NCI-H146 treated with DMSO at 0.1 percent for 48 hours (cell line): ENCODE results near the gene CCDC157.

Experiments
- DNase-seq: peaks from one replicate; lab custom pipeline; 2025; ENCODE audit not compliant: unreplicated experiment; lab: John Stamatoyannopoulos, UW

CCDC157 gene

DNA sequence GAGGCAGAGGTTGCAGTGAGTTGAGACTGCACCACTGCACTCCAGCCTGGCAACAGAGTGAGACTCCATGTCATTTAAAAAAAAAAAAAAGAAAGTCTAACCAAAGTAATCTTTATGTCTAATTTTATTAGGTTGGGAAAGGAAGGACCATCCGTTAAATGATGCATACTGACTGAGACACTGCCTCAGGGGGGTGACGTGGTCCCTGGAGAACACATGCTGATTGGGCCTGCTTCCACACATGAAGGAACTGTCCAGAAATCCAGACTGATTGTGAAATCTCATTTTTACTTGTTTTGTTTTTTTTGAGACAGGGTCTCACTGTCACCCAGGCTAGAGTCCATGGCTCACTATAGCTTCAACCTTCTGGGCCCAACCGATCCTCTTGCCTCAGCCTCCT lies 5.6 kb upstream of the CCDC157 start:
- DNase-seq, result no peak

DNA sequence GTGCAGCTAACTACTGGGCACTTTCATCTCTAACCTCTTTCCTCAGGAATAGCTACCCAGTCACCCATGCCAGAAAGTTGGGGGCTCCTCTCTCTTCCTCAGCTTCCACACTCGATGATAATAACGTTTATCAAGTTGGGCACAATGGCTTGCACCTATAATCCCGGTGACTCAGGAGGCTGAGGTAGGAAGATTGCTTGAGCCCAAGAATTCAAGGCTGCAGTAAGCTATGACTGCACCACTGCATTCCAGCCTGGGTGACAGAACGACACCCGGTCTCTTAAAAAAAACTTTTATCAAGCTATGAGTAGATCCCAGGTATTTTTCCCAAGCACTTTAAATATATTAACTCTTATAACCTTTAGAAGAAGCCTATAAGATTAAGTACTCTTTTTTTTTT lies 2.2 kb upstream of the CCDC157 start:
- DNase-seq, result no peak

DNA sequence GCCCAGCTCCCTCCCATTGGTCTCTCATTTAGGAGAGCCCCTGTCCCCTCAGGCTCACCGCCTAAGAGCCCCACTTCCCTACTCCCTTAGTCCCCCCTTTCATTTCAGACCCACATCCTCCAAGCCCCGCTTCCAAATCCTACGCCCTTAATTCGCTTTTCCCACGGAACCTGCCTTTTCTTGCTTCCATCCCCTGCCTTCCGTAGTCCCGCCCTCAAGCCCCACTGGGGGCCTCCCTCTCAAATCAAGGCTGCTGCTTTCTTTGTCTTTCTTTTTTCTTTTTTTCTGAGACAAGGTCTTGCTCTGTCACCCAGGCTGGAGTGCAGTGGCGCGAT lies 396 bp downstream of the CCDC157 start:
- DNase-seq, result no peak

DNA sequence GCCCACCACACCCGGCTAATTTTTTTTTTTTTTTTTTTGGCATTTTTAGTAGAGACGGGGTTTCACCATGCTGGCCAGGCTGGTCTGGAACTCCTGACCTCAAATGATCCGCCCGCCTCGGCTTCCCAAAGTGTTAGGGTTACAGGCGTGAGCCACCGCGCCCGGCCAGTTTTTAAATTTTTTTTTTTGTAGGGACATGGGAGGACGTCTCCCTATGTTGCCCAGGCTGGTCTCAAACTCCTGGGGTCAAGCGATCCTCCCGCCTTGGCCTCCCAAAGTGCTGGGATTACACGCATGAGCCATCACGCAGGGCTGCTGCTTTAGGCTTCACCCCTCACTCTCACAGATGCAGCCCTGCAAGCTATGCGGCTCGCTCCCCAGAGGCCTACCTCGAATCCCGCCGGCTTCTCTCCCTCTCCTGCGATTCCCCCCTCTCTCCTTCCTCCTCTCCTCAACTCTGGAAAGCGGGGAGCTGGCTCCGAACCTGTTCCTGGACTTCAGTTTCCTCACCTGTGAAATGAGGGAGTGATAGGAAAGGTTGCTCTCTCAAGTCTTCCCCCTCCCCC lies 926 bp downstream of the CCDC157 start:
- DNase-seq, result no peak

DNA sequence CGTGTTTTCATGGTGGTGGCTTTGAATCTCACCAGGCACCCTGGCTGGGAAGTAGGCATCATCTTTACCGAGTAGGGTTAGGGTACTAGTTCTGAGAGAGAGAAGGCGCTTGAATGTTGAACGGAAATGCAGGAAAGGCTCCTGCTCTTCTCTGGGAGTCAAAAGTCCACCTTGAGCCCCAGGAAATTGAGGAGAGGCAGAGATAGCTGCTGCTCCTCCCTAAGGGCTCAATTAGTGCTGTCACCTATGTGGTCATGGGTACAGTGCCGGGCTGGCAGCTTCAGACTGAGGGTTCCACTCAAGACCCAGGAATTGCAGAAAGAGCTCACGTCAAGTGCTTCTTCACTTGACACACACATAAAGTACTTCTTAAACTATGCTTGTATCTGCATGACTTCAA lies 1.7 kb downstream of the CCDC157 start:
- DNase-seq, result no peak

DNA sequence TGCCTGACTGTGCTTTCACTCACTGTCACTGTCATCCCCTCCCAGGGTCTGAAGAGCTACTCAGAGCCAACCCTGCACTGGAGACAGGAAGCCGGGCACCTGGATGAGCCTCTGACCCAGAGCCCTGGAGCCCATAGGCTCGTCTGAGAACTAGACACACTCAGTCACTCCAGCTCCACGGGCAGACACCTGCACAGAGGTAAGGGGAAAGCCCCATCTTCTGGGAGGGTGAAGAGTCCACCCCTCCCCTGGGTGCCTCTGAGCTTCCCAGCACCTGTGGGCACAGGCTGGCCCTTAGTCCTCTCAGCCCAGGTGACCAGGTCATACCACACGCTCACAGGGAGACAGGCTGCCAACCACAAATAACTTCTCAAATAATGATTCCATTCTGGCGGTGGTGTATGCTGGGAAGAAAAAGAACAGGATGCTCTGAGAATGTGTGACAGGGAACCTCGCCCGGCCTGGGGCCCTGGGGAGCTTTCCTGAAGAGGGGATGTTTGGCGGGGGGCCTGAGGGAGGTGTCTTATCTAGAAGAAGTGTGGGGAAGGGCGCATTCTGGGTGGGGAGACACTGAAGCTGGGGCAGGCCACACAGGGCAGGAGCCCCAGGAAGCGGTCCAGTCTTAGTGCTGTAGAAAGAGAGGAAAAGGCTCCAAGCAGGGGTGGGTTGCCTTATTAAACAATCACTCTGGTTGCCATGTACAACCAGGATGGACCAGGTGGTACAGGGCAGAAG lies 5.3 kb downstream of the CCDC157 start:
- DNase-seq, result no peak

DNA sequence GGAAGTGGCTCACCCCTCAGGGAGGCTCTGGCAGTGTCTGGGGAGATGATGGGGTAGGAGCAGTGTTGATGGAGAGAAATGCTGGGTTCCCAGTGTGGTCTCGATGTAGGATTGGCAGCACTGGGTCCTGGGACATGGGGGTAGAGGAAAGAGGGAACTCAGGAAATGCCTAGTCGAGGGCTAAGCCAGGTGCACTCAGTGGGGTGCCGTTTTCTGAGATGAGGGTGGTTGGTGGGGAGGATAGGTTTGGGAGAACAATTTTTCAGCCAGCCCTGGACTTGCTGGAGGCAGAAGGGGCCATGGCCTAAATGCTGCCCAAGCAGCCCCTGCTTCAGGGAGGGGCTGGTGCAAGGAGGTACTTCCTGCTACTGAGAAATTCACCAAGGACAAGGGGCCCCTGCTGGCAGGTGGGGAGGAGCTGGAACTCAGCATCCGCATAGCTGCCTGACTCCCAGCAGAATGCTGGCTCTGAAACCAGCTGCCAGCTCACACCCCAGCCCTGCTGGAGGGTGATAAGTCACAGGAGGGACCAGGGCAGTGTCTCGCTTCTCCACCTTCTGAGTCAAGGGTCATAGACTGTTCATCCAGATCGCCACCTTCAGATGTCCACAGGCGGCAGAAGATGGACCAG lies 6.0 kb downstream of the CCDC157 start:
- DNase-seq, result no peak

DNA sequence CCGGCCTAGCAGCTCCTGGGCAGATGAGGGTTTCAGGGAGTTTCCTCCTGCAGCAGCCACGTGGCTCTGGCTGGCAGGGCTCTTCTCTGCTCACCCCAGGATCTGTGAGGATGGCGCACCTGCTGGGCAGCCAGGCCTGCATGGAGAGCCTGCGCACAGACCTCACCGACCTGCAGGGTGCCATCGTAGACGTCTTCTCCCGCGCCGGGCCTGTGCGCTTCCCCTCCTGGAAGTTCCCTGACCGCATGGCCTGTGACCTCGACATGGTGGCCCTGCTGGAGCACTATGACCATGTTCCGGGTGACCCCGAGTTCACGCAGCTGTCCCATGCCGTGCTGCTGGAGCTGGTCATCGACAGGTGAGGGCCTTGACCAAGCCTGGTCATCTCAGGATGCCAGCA lies 9.1 kb downstream of the CCDC157 start:
- no peak for DNase-seq

DNA sequence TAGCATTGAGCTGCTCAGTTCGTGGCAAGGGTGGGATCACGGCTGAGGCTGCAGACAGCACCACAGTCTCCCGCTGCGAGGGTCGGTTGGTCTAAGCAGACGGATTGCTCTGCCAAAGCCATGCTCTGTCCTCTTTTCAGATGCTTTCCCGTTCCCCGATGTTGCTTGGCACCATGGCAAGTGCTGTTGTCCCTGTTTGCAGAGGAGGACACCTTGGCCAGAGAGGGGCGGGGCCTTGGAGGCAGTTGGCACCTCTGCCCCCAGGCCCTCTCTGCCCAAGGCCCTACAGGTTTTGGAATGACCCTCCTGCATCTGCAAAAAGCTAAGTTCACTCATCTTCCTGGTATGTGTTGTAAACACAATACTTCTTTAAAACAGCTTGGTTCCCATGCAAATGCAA lies 11.6 kb downstream of the CCDC157 start:
- no peak for DNase-seq

DNA sequence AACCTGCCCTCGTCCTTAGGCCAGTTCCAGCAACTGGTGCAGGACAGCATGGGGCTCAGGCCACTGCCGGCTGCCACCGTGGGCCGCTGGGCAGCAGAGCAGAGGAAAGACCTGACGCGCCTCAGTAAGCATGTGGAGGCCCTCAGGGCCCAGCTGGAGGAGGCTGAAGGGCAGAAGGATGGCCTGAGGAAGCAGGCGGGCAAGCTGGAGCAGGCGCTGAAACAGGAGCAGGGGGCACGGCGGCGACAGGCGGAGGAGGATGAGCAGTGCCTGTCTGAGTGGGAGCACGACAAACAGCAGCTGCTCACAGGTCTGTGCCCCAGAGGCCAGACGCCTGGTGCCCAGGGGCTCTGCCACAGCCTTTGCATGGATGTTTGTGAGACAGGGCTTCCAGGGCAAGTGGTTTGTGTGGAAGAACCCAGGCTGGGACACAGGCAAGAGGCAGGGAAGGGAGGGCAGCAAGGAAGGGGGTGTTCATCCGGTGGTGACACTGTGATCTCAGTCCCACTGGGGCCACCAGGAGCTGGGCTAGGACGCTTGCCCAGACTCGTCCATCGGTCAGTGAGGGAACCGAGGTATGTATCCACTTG lies 13.9 kb downstream of the CCDC157 start:
- DNase-seq, result no peak

DNA sequence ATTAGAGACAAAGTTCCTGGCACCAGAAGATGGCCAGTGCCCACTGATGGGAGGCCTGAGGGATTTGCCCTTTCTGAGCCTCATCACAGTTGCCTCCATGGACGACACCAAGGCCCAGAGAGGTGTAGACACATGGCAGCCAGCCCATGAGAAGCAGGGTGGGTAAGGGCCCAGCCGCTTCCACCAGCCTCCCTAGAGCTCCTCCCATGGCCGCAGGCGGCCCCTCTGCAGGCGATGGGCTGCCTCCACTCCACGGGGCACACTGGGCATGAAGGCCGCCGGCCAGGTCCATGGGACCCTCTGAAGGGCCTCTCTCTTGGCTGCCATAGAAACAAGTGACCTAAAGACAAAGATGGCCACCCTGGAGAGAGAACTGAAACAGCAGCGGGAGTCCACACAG lies 14.5 kb downstream of the CCDC157 start:
- no peak for DNase-seq

DNA sequence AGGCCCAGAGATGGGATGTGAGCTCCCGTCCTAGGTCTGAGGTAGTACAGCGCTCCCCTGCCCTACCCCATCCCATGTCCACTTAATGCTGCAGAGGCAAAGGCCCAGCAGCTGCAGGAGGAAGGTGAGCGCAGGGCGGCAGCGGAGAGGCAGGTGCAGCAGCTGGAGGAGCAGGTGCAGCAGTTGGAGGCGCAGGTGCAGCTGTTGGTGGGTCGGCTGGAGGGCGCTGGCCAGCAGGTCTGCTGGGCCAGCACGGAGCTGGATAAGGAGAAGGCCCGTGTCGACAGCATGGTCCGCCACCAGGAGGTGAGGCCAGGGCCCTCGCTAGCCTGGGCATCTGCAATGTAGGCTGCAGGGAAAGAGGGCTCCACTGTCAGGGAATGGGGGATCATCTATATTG lies 15.2 kb downstream of the CCDC157 start:
- no peak for DNase-seq

DNA sequence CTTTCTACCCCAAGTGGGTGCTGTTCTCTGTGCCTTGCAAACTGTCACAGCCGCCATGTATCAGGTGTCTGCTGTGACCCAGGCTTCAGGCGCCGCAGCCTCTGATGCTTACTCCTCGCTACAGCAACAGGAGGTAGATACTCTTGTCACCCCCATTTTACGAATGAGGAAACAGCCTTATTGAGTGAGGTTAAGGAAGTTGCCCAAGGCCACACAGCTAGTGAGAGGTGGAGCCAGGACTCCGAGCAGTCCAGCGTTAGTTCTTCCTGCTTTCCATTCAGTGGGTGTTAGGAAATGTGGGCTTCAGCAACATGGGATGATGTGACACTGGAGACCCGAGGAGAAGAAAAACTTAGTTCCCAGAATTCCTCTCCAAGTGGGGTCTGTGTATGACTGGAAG lies 16.1 kb downstream of the CCDC157 start:
- DNase-seq, result no peak

DNA sequence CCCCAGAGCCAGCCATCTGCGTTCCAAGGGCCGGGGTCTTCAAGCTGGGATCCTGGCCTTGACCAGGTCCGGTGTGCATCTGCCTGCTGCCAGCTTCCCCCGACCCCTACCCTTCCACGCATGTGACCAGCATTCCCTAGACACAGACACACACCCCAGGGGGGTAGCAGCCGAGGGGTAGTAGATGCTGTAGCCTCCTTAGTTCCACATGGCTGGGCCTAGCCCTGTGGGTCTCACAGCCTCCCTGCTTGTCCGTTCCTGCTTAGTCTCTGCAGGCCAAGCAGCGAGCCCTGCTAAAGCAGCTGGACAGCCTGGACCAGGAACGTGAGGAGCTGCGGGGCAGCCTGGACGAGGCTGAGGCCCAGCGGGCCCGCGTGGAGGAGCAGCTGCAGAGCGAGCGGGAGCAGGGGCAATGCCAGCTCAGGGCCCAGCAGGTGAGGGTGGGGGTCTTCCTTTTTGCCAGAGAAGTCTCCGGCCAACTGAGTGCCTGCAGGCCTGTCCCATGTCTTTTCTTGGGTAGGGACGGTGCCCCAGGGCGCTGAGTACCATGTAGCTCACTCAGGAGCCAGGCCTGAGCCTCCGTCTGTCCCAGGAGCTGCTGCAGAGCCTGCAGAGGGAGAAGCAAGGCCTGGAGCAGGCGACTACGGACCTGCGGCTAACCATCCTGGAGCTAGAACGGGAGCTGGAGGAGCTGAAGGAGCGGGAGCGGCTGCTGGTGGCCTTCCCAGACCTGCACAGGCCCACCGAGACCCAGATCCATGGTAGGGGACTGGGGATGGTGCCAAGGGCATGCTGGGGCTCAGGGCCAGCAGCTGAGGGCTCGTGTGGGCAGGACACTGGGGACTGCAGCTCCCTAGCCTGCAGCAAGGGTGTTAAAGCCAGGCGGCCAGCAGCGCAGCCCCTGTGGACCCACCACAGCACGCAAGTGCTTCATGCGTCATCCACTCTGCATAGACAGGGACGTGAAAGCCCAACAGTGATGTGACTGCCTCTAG lies 16.8 kb downstream of the CCDC157 start:
- DNase-seq, result no peak

DNA sequence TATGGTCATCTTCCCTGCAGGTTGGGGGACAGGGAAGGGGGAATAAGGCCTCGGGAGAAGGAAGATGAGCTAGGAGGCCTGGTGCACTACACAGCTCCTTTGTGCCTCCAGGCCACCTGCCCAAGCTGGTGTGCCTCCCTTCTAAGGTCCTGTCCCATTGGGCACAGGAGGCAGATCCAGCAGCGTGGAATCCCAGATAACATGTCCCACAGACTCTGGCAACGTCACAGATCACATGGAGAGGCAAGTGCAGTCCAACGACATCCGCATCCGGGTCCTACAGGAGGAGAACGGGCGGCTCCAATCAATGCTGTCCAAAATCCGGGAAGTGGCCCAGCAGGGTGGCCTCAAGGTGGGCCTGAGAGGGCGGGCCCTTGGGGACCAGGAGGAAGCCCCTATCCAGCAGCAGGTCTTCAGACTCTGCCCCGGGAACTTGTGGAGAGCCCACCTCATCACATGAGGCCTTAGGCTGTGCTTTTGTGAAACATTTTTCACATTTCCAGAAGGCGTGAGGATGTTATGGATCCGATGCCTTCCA lies 18.6 kb downstream of the CCDC157 start:
- DNase-seq, result no peak

DNA sequence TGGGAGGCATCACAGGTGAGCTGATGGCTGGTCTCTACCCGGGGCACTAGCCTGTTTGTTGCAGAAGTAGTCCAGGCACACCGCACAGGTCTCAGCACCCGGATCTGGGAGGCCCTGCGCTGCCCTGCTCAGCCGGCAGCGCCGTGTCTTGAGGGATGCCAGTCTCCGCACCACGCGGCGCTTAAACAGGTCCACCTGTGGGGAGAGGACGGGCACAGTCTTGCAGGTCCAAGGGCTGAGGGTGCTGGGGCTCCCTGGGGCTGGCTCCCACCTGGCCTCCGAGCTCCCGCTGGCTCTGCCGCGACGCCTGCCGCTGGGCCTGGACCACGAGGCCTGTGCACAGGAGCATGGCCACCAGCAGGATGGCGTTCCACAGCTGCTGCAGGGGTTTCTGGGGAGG lies 23.2 kb downstream of the CCDC157 start:
- no peak for DNase-seq

DNA sequence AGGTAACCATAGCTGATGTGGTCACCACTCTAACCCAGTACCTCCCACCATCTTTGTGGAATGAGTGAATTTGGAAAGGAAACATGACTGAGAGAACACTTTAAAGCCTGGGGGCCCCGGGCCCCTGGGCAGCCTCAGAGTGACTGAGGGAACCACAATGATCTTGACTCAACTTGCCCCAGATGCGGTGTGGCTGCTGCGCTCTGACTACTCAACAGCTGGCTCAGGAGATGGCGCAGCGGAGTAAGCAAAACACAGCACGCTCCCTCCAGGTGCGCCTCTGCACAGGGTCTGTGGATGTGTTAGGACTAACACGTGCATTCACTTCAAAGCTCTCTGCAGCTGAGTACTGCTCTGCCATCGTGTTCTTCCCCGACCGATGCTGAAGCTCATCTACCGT lies 24.5 kb downstream of the CCDC157 start:
- DNase-seq, result no peak

DNA sequence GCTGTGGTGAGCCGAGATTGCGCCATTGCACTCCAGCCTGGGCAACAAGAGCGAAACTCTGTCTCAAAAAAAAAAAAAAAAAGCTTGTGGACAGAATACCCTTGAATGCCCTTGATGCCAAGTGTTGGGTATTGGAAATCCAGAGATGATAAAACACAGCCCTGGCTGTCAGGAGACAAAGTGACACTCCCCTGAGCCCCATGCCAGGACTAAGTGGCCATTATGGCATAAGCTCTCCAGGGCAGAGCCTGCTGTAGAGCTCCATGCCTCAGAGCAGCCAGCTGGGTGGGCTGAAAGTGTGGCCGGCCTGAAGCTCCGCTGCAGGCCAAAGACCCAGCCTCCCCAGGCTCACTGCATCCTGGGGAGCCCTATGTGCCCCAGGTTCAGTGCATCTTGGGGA lies 25.5 kb downstream of the CCDC157 start:
- DNase-seq, result no peak

DNA sequence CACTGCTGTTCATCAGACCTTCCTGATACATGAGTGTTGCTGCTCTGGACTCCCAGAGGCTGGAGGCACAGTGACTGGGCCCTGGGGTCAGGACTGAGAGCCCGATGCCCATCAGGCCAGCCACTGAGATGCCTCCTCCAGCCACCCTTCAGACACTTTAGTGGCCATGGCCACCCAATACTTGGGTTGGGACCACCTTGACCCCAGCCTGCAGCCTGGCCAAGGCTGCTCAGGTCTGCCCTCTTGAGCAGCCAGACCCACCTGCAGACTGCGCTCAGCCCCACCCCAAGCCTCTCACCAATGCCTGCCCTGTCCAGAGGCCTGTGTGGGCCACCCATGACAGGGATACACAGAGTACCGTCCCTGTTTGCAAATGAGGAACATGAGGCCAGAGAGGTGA lies 26.3 kb downstream of the CCDC157 start:
- DNase-seq, result no peak

DNA sequence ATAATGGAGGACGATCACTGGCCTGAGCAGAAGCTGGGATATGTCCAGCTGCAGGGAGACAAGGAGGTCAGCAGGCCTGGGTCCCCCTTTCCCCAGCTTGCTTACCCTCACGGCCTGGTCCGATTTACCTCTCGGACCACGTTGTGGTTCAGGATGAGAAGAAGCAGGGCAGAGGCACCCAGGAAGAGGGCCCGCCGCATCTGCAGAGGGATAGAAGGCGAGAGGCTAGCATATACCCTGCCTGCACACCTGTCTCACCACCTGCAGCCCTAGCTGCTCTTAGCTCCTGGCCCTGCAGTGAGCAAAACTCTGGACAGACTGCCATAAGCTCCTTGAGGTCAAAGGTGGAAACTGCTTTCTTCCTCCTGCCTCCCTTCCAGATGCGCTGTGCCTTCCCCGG lies 29.1 kb downstream of the CCDC157 start:
- DNase-seq, result no peak

DNA sequence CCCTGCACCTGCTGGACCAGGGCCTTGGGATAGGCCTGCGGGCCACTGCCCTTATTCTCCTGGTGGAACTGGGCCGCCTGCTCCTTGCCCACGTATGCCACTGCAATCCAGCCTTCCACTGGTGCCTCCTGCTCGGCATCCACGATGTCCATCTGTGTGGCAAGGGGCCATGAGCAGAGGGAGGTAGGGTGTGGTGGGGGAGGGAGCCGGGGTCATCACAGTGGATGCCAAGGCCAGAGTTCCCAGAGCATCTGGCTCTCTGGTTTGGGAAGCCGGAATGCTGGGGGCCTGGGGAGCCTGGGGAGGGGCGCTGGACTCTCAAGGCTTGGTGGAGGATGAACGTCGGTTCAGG lies 29.8 kb downstream of the CCDC157 start:
- no peak for DNase-seq
